Muscle of arm (tissue), 12 donors: Measurements from ENCODE around the gene MYL10. TPM values are rescaled to one million over a fixed set of nuclear protein-coding genes. Genes with fewer than 3 reads are reported as not detected.

ENCODE experiments used
- DNase-seq: peaks from one replicate; pipeline ENCODE4 v3.0.0-alpha.2; 2013
- polyA plus RNA-seq, 12 donors: library from polyadenylated mRNA; unstranded; fragments of 120-200 nt; gene quantifications; one replicate each; pipeline ENCODE4 v1.2.1, GENCODE V29; 2013; ENCODE audit not compliant: insufficient read length in 12 of 12

The MYL10 gene
- polyA plus RNA-seq, 12 donors: 4.5 to 35.9 (median 22.7) TPM; not detected in 1

DNA sequence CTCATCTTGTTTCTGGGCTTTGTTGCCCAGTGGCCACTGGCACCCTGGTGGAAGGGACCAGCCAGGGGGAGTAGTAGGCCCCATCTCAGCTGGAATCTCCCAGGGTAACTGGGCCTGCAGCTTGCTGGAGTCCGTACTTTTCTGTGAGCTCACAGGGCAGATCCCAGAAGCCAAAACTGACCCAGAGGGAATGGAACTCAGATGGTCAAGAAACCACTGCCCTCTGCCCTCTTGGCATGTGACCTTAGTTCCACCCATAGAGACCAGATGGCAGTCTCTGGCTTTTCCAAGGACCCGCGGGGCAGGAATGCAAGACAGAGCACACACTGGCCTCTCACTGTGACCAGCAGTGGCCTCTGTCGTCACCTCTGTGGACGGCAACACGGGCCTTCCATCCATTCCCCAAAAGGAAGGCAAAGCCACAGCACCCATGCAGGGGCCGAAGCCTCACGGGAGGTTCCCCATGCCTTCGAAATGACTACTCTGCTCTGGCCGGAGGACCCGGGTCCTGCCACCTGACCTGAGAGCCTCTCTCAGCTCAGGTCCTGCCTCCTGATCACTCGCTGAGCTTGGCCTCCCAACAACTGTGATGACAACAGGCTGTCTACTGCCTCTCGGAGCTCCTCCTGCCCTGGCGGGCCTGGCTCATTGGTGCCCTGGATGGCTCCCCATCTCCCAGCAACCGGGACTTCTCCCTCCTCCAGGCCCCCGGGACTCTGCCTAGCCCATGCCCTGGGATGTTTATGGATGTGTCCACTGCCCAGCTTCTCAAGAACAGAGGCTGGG lies 29.9 kb downstream of the MYL10 start:
- no peak for DNase-seq

DNA sequence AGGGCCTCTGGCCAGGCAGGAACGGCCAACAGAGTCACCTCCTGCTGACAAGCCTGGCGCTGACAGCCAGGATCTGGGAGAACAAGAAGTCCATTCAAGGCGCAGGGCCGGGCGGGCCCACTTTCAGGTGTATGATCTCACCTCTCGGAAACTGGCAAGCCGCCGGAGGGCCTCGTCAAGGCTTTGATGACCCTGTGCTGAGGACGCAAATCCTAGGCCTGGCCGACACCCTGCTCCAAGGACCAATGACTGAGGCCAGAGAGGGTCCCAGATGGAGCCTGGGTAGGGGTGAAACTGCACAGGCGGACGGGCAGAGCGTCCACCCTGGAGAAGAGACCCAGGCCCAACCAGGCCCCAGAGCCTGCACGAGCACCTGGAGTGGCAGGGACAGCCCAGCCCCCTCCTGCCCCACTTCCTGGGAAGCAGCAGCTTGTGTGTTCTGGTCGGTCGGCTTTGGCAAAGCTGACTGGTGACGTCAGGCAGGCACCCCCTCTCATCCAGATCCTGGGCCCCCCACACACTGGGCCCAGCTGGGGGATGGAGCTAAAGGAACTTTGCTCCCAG lies 30.6 kb downstream of the MYL10 start:
- no peak for DNase-seq

DNA sequence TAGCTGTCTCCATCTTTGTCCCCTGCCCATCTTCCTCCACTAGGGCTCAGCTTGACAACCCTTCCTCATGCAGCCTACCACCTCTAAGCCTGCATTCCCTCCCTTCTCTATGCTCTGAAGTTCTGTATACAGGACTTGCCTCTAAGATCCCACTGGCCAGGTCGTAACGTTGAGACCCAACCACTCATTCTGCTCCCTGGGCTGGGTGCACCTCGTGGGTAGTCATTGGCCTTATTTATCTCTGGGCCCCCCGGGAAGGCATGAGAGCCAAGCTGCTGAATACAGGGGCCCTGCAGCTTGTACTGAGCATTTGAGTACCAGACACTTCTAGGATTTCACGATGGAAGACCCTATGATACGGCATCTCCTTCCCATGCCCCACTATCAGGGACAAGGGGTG lies 31.2 kb downstream of the MYL10 start:
- DNase-seq: no peak

DNA sequence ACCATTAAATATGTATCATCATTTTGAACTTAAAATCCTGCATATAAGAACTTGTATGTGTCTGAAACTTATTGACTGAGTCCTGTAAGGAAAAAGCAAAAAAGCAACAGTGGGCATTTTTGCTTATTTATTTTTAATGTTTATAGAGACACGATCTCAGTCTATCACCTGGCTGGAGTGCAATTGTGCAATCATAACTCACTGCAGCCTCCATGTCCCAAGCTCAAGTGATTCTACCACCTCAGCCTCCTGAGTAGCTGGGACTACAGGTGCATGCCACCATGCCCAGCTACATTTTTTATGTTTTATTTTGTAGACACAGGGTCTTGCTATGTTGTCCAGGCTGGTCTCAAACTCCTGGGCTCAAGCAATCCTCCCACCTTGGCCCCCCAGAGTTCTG lies 32.2 kb downstream of the MYL10 start:
- DNase-seq: no peak

DNA sequence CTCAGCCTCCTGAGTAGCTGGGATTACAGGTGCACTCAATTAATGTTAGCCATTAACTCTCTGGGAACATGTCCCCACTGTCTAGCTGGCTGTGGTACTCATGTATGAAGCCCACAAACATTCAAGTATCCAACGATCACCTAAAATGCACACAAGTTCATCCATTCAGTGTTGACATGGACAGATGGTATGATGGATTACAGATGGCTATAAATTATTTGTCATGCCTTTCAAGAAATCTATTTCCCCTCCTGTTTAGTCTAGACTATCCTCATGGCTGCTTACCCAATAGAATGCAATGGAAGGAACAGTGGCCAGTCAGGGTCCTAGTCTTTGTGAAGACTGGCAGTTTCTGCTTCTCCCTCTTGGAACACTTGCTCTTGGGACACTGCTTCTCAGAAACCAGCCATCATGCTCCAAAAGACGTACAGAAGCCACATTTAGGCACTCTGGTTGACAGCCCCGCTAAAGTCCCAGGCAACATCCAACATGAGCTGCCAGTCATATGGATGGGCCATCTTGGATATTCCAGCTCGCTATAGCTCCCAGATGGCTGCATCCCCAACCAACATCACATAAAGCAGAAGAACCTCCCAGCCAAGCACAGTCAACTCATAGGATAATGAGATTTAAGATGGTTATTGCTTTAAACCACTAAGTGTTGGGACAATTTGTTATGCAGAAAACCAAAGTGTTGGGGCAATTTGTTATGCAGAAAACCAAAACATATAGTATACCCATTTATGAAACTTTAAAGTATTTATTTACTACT lies 33.1 kb downstream of the MYL10 start:
- DNase-seq: no peak

DNA sequence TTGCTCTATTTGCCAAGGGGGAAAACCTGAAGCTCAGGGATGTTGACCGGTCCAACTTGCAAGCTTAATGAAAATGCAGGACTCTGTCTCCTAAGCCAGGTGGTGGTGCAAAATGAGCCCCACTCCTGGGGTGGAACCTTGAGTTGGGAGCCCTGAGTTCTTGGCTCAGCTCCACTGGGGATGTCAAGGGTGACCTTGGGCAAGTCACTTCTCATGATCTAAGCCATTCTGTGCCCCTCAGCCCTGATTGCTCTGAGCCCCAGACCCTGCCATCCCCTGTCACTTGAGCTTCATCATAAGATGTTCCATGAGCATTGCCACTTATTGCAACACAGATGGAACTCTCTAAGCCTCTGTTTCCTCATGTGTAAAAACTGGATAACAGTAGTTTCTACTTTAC lies 33.9 kb downstream of the MYL10 start:
- no peak for DNase-seq

DNA sequence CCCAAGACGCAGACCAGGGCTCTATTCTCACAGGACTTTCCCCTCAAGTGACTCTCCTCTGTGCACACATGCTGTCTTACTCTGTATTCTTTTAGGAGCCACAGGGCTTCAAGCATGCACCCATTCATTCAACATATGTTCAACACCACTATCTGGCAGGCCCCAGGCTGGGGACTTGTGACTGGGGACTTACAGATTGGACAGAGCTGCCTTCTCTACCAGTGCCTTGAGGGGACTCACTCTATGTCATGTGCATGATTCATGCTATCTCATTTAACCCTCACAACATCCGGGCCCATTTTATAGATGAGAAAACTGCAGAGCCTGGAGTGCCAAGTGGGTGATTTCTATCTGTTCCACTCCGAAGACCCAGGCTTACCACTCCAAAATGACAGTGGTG lies 34.3 kb downstream of the MYL10 start:
- no peak for DNase-seq

DNA sequence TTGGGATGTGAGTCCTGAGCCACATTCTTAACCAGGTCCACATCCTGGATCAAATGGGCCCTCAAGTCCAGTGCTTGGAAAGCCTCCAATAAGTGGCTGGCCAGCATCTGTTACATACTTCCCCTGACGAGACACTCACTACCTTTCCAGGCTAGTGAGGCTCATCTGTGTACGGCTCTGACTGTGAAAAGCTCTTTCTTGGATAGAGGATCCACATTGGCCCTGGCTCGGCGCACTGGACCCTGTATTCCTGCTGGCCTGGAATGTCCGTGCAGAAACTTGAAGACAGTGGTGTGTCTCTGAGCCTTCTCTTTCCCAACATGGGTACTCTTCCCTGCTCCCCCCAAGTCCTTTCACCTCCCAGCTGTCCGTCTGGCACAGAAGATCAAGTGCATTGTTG lies 35.5 kb downstream of the MYL10 start:
- DNase-seq: no peak

DNA sequence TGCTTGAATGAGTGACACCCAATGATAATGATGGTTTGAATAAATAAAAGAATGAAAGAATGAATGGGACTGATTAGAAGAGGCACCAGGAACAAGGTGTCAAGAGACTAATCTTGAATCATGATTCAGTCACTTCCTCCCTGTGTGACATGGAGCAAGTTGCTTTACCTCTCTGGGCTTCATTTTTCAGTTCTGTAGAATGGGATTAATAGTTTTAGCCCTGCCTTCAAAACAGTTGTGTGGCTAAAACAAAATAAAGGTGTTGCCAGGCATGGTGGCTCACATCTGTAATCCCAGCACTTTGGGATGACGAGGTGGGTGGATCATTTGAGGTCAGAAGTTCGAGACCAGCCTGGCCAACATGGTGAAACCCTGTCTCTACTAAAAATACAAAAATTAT lies 37.6 kb downstream of the MYL10 start:
- DNase-seq: no peak

DNA sequence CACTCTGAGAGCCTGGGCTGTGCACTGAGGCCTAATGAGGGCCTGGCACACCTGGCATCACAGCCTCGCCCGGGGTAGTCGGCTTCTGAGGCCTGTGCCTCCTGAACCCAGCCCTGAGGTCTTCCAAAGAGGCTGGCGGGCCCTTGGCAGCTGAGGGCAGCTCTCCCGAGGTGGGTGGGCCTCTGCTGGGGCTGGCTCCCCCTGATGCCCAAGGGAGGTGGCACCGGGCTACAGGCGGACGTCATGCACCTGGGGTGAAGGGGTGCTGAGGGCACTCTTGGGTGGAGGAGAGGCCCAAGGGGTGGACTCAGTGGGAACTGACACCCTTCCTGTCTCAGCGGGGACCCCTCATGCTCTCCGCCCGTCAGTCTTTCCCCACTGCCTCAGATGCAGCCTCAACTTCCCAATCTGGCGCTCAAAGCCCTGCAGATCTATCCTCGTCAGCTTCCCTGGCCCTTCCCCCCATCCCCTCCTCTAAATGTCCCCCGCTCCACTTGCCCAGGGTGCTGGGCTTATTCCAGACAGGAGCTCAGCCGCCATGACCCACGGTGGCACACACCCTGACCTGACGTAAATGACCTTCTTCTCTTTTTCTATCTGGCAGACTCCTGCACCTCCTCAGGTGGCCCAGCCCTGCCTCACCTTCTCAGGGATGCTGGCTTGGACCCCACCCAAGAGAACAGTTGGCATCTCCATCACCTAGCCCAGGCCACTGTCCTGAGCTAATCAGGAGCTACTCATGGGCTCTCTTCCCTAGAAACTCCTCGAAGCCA lies 38.2 kb downstream of the MYL10 start:
- no peak for DNase-seq

DNA sequence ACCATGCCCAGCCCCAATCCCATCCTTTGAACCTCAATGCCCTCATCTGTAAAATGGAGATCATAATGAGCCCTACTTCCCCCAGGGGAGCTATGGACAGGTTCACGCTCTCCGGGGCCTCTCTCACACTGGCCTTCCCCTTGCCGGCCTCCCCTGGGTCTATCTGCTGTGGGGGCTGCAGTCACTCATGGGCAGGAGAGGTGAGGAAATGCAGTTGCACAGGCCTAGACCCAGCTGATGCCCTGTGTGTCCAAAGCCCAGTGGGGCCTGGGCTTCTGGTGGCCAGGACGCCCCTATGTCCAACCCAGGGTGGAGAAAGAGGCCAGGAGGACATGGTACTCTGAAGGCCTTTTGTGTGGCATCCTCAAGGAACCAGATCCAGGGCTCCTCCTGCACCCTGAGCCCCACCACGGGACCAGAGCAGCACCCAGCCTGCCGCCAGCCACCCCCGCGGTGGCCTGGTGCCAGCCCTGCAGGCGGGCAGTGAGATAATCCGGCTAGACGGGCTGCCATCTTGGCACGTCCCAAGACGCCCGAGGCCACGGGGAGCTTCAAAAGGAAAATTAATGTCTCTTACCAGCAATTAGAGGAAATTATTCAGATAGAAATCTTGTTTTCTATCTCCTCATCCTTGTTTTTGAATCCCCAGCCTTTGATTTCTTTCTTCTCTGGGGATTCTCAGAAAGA lies 39.0 kb downstream of the MYL10 start:
- DNase-seq: no peak

DNA sequence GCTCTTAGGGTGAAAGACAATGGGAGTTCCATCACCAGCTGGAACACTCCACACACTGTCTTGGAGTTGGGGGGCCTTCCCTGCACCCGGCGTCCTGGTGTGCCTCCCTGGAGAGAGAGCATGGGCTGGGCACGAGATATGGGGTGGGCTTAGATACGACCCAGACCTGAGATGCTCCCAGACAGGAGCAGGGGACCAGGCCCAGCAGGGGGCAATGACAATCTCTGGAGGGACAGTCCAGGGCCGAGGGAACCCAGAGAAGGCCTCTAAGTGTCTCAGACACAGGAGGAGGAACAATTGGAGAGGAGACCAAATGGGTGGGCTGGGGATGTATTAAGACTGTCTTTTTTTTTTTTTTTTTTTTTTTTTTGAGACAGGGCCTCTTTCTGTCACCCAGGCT lies 40.0 kb downstream of the MYL10 start:
- DNase-seq: no peak

DNA sequence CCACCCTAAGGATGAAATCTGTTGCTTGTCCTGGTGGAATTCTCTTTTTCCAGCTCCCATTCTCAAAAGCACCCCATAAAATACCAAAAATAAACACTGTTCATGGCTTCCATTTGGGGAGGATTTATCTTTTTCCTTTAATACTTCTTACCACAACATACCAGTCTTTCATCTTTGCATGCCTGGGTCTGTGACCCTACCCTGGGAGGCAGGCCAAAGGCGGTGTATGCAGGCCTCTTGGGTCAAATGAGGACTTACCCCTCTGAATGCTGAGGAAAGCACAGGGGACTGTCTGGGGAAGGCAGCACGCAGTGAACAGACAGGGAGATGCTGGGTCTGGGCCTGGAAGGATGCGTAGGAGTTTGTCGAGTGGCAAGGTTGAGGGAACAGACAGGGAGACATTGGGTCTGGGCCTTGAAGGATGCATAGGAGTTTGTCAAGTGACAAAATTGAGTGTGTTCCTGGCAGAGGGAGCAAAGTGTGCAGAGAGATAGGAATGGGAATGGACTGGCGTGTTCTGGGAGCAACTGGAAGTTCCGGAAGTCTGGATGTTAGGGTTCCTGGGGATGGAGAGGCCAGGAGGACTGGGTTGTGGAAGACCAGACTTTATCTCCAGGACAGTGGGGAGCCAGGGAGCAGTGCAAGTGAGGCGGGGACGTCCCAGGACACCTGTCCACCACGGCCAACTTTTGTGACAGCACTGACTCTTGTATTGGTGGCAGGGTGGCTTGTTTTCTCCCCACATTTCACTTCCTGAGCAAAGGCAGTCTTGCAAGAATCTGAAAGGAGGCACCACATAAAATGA lies 40.8 kb downstream of the MYL10 start:
- DNase-seq: no peak

DNA sequence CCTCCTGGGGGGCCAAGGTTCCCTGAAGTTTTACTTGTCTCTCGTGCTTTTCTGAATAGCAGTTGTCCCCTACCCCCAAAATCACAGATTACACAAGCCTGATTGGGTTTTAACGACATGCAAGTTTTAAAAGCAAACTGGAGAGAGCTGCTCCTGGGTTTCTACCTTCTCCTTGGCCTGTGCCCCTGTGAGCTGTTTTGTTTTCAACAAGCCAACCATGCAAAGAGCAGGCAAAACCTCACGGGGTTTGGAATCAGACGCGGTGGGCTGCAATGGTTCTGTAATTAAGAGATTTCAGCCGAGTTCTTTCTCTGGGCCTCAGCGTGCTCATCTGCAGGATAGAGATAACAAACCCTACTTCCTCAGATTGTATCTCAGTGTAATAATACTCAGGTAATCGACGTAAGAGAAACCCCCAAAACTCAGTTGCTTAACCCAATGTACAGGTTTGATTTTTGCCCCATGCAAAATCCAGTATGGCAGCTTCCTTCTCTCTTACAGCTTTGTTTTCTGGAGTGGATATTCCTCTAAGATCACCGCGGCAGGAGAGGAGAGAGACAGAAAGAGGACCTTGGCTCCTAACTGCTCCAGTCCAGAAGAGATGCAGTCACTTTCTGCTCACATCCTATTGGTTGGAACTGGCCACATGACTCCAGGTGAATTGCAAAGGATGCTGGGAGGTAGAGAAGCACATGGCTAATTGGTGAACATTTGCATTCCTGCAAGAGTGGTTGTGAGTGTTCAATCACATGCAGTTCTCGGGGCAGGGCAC lies 42.0 kb downstream of the MYL10 start:
- no peak for DNase-seq

DNA sequence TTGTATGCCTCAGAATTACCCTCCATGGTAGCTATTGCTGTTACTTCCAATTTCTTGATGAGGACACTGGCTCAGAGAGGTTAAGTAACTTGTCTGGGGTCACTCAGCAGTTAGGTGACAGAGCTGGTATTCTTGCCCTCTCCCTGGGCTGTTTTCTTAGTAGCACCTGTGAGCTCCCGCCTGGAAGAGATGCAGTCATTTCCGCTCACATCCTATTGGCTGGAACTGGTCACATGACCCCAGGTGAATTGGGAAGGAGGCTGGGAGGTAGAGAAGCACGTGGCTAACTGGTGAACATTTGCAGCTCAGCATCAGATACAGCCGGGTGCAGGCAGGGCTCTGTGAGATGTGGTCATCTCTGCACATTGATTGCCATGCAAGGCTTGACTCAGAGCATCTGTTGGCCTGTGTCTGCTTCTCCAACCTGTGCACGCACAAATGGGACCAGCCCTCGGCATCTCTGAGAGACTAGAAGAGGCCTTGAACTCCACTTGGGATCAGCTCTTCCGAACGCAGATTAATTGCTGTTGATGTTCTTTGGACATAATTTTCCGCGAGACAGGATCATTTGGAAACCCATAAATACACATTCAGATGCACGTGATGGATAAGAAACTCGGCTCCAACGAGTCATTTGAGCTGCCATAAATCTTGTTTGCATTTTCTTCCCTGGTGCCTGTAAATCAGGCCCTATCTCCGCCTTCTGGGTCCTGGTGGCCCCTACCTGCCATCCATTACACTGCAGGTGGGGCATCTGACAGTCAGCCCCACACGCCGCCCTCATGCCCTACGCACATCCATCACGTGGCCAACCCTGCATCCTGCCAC lies 42.8 kb downstream of the MYL10 start:
- DNase-seq: no peak

DNA sequence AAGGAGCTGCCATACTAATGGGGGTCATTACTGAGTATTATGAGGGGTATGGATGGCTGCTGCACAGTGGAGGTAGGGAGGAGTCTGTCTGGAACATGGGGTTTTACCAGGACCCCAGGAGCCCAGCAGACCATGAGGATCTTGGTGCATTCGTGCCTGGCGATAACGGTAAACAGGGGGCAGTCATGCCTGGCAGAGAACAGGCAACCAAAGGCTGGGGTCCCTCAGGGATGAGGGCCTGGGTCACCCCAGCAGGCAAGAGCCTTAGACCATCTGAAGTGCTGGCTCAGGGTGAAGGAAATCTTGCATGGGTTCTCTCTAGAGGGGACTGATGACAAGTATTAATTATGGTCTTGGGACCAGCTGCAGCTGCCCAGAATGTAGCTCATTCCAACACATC lies 46.1 kb downstream of the MYL10 start:
- no peak for DNase-seq

DNA sequence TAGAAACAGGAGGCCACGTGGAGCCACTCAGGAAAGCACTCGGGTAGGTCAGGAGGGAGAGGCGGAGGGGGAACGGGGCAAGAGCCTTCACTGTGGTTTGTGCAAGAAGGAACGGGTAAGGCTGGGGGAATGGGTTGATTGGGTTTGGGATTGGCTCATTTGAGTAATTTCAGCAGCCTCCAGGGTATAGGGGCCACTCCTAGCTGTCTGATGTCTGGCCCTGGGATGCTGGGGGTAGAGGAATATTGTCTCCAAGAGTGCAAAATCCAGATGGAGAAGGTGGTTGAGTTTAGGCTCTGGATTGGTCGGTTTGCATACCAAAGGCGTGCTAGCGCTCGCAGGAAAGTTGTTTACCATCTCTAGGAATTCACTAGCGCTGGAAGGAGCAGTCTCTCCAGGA lies 47.2 kb downstream of the MYL10 start:
- DNase-seq: no peak

DNA sequence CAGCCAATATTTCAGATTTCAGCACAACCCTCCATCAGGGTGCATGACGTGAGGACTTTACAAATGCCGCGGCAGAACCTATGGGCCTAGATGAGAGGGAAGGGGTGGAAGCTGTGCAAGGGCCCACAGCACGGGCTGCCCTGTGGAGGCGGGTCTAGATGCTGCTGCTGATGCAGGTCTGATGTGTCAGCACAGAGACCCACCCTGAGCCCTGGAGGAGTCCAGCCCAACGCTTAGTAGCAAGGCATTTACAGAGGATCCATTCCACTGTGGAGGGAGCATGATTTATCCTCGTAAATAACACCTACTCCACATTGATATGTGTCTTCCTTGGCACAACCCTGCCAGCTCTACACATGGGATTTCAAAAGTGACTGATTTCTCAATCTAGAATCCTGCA lies 48.5 kb downstream of the MYL10 start:
- no peak for DNase-seq

DNA sequence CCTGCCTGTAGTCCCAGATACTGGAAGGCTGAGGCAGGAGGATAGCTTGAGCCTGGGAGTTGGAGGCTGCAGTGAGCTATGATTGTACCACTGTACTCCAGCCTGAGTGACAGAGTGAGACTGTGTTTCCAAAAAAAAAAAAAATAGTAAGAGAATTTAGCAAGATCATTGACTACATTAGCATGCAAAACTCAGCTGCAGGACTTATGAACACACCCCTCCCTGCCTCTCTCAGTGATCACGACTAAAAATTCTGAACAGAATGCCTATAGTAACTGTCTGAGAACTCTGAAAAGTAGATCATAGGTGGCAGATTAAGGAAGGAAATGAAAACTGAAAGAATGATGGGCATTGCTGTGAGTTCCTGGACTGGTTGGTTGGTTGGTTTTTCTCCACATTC lies 50.5 kb downstream of the MYL10 start:
- DNase-seq: no peak
